ENCODE data around the gene LINC00305. TPM values are rescaled to one million over a fixed set of nuclear protein-coding genes. Genes with fewer than 3 reads are reported as not detected.

Gene LINC00305
- total RNA-seq, 2 experiments from 2014 or later = not detected

- H3K9me3 Mint-ChIP-seq = peaks cover 3% of the 10 kb centered on the region
- no peaks in the 10 kb centered on the region for H3K27me3 Mint-ChIP-seq
- no peaks in the 10 kb centered on the region for H3K4me1 Mint-ChIP-seq (ENCODE audit: low read depth)
- H3K36me3 Mint-ChIP-seq = no peaks in the 10 kb centered on the region
- ChIA-PET CTCF (no interaction called here), POLR2A (no interaction called here)
- H3K27ac Mint-ChIP-seq = no peak overlapping the region
- no peak overlapping the region for H3K4me3 Mint-ChIP-seq
- intact Hi-C loops (cut with micrococcal nuclease) = no loop called here
- no peak for DNase-seq
Observed at GRCh38 chr18:64055019-64055418, 93.9 kb downstream of the LINC00305 start.

- CTCF ChIA-PET = no interaction called here
Observed at GRCh38 chr18:64053246-64053645, 95.6 kb downstream of the LINC00305 start.

GRCh38 chr18:64052772-64053171, 96.1 kb downstream of the LINC00305 start:
- intact Hi-C loops (cut with micrococcal nuclease) = no loop called here

More at GRCh38 chr18:64053246-64053645, 95.6 kb downstream of the LINC00305 start:
- POLR2A ChIA-PET = no interaction called here
- intact Hi-C loops (cut with micrococcal nuclease) = no loop called here
- Mint-ChIP-seq H3K36me3 (no peaks in the 10 kb centered on the region), H3K4me3 (no peak overlapping the region), H3K27ac (no peak overlapping the region), H3K9me3 (no peaks in the 10 kb centered on the region), H3K27me3 (no peaks in the 10 kb centered on the region), H3K4me1 (ENCODE audit: low read depth) (no peaks in the 10 kb centered on the region)
- DNase-seq = no peak

GRCh38 chr18:64044616-64045015, 104.3 kb downstream of the LINC00305 start:
- Mint-ChIP-seq H3K4me1 (ENCODE audit: low read depth) (no peaks in the 10 kb centered on the region), H3K4me3 (no peak overlapping the region), H3K27me3 (no peaks in the 10 kb centered on the region), H3K9me3 (peaks cover 2% of the 10 kb centered on the region), H3K27ac (no peak overlapping the region), H3K36me3 (no peaks in the 10 kb centered on the region)
- POLR2A ChIA-PET = no interaction called here
- intact Hi-C loops (cut with micrococcal nuclease) = no loop called here
- CTCF ChIA-PET = no interaction called here
- DNase-seq = no peak

More at GRCh38 chr18:64052772-64053171, 96.1 kb downstream of the LINC00305 start:
- H3K27ac Mint-ChIP-seq = no peak overlapping the region
- DNase-seq = no peak
- H3K4me1 Mint-ChIP-seq (ENCODE audit: low read depth) = no peaks in the 10 kb centered on the region
- CTCF ChIA-PET = no interaction called here
- H3K36me3 Mint-ChIP-seq = no peaks in the 10 kb centered on the region
- H3K9me3 Mint-ChIP-seq = no peaks in the 10 kb centered on the region
- H3K27me3 Mint-ChIP-seq = no peaks in the 10 kb centered on the region
- POLR2A ChIA-PET = no interaction called here
- no peak overlapping the region for H3K4me3 Mint-ChIP-seq

GRCh38 chr18:64042728-64043358, 106.0 kb downstream of the LINC00305 start:
- Mint-ChIP-seq H3K9me3 (peaks cover 2% of the 10 kb centered on the region), H3K36me3 (no peaks in the 10 kb centered on the region), H3K4me1 (ENCODE audit: low read depth) (no peaks in the 10 kb centered on the region), H3K4me3 (no peak overlapping the region), H3K27me3 (no peaks in the 10 kb centered on the region), H3K27ac (no peak overlapping the region)
- no peak for DNase-seq
- CTCF ChIA-PET = no interaction called here
- POLR2A ChIA-PET = no interaction called here
- intact Hi-C loops (cut with micrococcal nuclease) = no loop called here

GRCh38 chr18:64037812-64038414, 111.0 kb downstream of the LINC00305 start:
- Mint-ChIP-seq H3K4me1 (ENCODE audit: low read depth) (no peaks in the 10 kb centered on the region), H3K36me3 (no peaks in the 10 kb centered on the region), H3K4me3 (no peak overlapping the region), H3K9me3 (no peaks in the 10 kb centered on the region), H3K27me3 (peaks cover 5% of the 10 kb centered on the region), H3K27ac (no peak overlapping the region)
- CTCF ChIA-PET = interaction anchor here (0.7 to 1.4 kb wide), 3 partner anchors 13 to 372 kb away, joined by 3 to 7 read pairs (median 4); no protein-coding TSS in a partner anchor
- DNase-seq = no peak
- intact Hi-C loops (cut with micrococcal nuclease) = no loop called here
- POLR2A ChIA-PET = no interaction called here

GRCh38 chr18:64032312-64032711, 116.6 kb downstream of the LINC00305 start:
- no peaks in the 10 kb centered on the region for H3K36me3 Mint-ChIP-seq
- peaks cover 26% of the 10 kb centered on the region for H3K27me3 Mint-ChIP-seq
- no peak overlapping the region for H3K4me3 Mint-ChIP-seq
- intact Hi-C loops (cut with micrococcal nuclease) = no loop called here
- no peaks in the 10 kb centered on the region for H3K9me3 Mint-ChIP-seq
- no peaks in the 10 kb centered on the region for H3K4me1 Mint-ChIP-seq (ENCODE audit: low read depth)
- DNase-seq = no peak
- POLR2A ChIA-PET = no interaction called here
- CTCF ChIA-PET = no interaction called here
- no peak overlapping the region for H3K27ac Mint-ChIP-seq

GRCh38 chr18:64031411-64031810, 117.5 kb downstream of the LINC00305 start:
- no peak overlapping the region for H3K27ac Mint-ChIP-seq
- no peaks in the 10 kb centered on the region for H3K4me1 Mint-ChIP-seq (ENCODE audit: low read depth)
- H3K4me3 Mint-ChIP-seq = no peak overlapping the region
- no peaks in the 10 kb centered on the region for H3K9me3 Mint-ChIP-seq
- intact Hi-C loops (cut with micrococcal nuclease) = no loop called here
- no peak for DNase-seq
- H3K36me3 Mint-ChIP-seq = no peaks in the 10 kb centered on the region
- H3K27me3 Mint-ChIP-seq = peaks cover 23% of the 10 kb centered on the region
- ChIA-PET POLR2A (no interaction called here), CTCF (no interaction called here)

Other genes with a start within 250 kb of the LINC00305 start
- gene SERPINB10, start 241.1 kb downstream of the LINC00305 start, total RNA-seq = not detected
- gene HMSD, start 199.8 kb downstream of the LINC00305 start, total RNA-seq = 10 to 100 TPM; 18.9 to 19.5 TPM
- gene SERPINB8, start 179.0 kb downstream of the LINC00305 start, total RNA-seq = 10 to 100 TPM; 14.6 to 14.9 TPM

Data from activated CD4-positive, alpha-beta memory T cell treated with anti-CD3 and anti-CD28 coated beads for 36 hours (primary cell).